Heart left ventricle (tissue), 16 donors: ENCODE data around the gene IL1A. TPM values are rescaled to one million over a fixed set of nuclear protein-coding genes. Genes with fewer than 3 reads are reported as not detected.
A peak's percentile ranks its signal among the peaks of the same experiment; 100 is the strongest.

Experiments
- ATAC-seq, 4 donors: fragments of 200-7000 bp; cut with Tn5 transposase; one replicate each; pipeline ENCODE4 v1.9.1; 2020 to 2022; ENCODE audit warnings: moderate library complexity in 4 of 4, mild to moderate bottlenecking in 3 of 4, moderate number of reproducible peaks in 1 of 4
- DNase-seq, 5 donors: peaks; one replicate each; pipeline ENCODE4 v3.0.0-alpha.2; 2020
- H3K27ac ChIP-seq, 12 donors: fragments of 200-600 bp; sonication (generic) in 4 of 12; one replicate each; pipeline versions ENCODE4 v1.5.0 to v1.8.0; 2016 to 2022; ENCODE audit warnings: mild to moderate bottlenecking in 2 of 12
- H3K27me3 ChIP-seq, 9 donors: fragments of 200-600 bp; sonication (generic) in 2 of 9; one replicate each; pipeline versions ENCODE4 v1.5.1 to v1.8.0; 2016 to 2022; ENCODE audit warnings: mild to moderate bottlenecking in 3 of 9
- H3K36me3 ChIP-seq, 9 donors: fragments of 200-600 bp; sonication (generic) in 2 of 9; one replicate each; pipeline versions ENCODE4 v1.5.0 to v1.8.0; 2018 to 2022; ENCODE audit warnings: mild to moderate bottlenecking in 2 of 9
- H3K4me1 ChIP-seq, 12 donors: fragments of 200-600 bp; sonication (generic) in 4 of 12; one replicate each; pipeline versions ENCODE4 v1.5.0 to v1.8.0; 2016 to 2022; ENCODE audit warnings: mild to moderate bottlenecking in 3 of 12
- H3K4me3 ChIP-seq, 12 donors: fragments of 200-600 bp; sonication (generic) in 4 of 12; one replicate each; pipeline versions ENCODE4 v1.5.0 to v1.8.0; 2017 to 2022; ENCODE audit warnings: mild to moderate bottlenecking in 9 of 12, moderate library complexity in 4 of 12
- H3K9me3 ChIP-seq, 12 donors: fragments of 200-600 bp; sonication (generic) in 4 of 12; one replicate each; pipeline versions ENCODE4 v1.5.0 to v1.8.0; 2016 to 2022; ENCODE audit warnings: mild to moderate bottlenecking in 1 of 12
- CTCF ChIP-seq, 12 donors: fragments of 200-600 bp; sonication (generic) in 4 of 12; IDR thresholded peaks; one replicate each; pipeline versions ENCODE4 v1.5.0 to v1.8.0; 2018 to 2022; ENCODE audit warnings: antibody characterized with exemption in 12 of 12, mild to moderate bottlenecking in 5 of 12
- POLR2A ChIP-seq, 2 donors: fragments of 450-650 bp; IDR thresholded peaks; one replicate each; pipeline ENCODE4 v1.6.1; 2017; ENCODE audit warnings: antibody characterized with exemption in 2 of 2, mild to moderate bottlenecking in 2 of 2, moderate library complexity in 2 of 2
- WGBS, 4 donors: extraction: QIAGEN DNeasy Blood & Tissue Kit in 2 of 4; methylation state at CpG; one replicate each; pipeline versions ENCODE4 v1.1.5 to v1.1.7; 2013 to 2018; 5-methylcytosine and 5-hydroxymethylcytosine counted together
- intact Hi-C, 10 donors: fragments of 100-400 bp; cut with DNase I; formaldehyde crosslinking; loops; one replicate each; pipeline versions ENCODE4 v1.11.1 to v1.14.2; 2022
- polyA plus RNA-seq, 2 donors: library from polyadenylated mRNA; stranded (reverse); fragments of 200-250 nt; gene quantifications; one replicate each; pipeline ENCODE4 v1.2.3, GENCODE V29; 2013
- total RNA-seq, 9 donors: library from RNA; depleted of rRNA in 2 of 9; stranded (reverse); fragments of >200 nt in 2 of 9; fragmentation: NEBNext Ultra II Directional in 3 of 9; extraction: Animal tissue kit (Norgen Biotek cat#: 25700) in 3 of 9; gene quantifications; one replicate each; pipeline versions ENCODE4 v1.1.0 to v1.2.4, GENCODE V29; 2016 to 2023
- donor health status: ischemic (EF 13 %, LVEDD 7.1; RV severe dilation, severe dysfunction).
- donor health status: healthy with polysubstance abuse.
- donor health status: DM: no; HTN: yes; CAD: no.
- donor health status: DM: no; HTN: no; CAD: no.
- donor health status: ischemic (EF 25% LVEDD 6.9; RV normal size, moderate dysfunction).
- donor health status: ischemic (EF 25% LVEDD 5.7; RV mildly dilated, moderate dysfunction).
- donor health status: healthy.
- donor health status: DM: yes; HTN: yes; CAD: no.
- donor health status: ischemic (EF 35%, LVEDD 5.7; RV mildly dilated, moderate dysfunction).
- donor health status: nonischemic (EF 11% LVEDD 7.7; RV severe dilation, severe dysfunction).
- donor health status: DM: yes; HTN: yes; CAD: no.
- donor health status: PGD.
- donor health status: ischemic (EF 29% LVEDD 5.4; RV normal size, mild dysfunction).
- donor health status: nonischemic (EF 23%, LVEDD 6.1; RV moderate dilation, normal function).

The IL1A gene
- total and polyA plus RNA-seq, 11 donors: 0.13 TPM; not detected in 10

- ATAC-seq: no peak
- no peaks in the 10 kb centered on the region for H3K36me3 ChIP-seq
- peaks cover 0 to 3% (median 0%) of the 10 kb centered on the region in 12 donors for H3K9me3 ChIP-seq
- peaks cover 0 to 25% (median 0%) of the 10 kb centered on the region in 12 donors for H3K4me1 ChIP-seq
- 22 to 57% (median 39%) methylated on average over 3 of the region's 3 CpGs for WGBS, 4 donors
- H3K27ac ChIP-seq: no peak overlapping the region
- TF ChIP-seq POLR2A (IDR thresholded peaks at IDR 0.05) (no peak), CTCF (IDR thresholded peaks at IDR 0.05) (no peak)
- intact Hi-C loops: no loop called here
- H3K4me3 ChIP-seq: no peak overlapping the region
- DNase-seq: no peak
- no peaks in the 10 kb centered on the region for H3K27me3 ChIP-seq
Measured at GRCh38 chr2:112794841-112795240, 10.5 kb upstream of the IL1A start.

GRCh38 chr2:112794131-112794733 is 9.9 kb upstream of the IL1A start:
- H3K36me3 ChIP-seq: no peaks in the 10 kb centered on the region
- H3K27me3 ChIP-seq: no peaks in the 10 kb centered on the region
- 51 to 61% (median 59%) methylated on average over 5 of the region's 5 CpGs for whole genome bisulfite sequencing, 4 donors
- intact Hi-C loops: no loop called here
- peak in 3 of 5 donors; percentile 26 to 45 (median 42) for DNase-seq
- TF ChIP-seq POLR2A (IDR thresholded peaks at IDR 0.05) (no peak), CTCF (IDR thresholded peaks at IDR 0.05) (no peak)
- peak; percentile 42 to 73 (median 66) for ATAC-seq
- H3K4me3 ChIP-seq: no peak overlapping the region
- peaks cover 0 to 21% (median 0%) of the 10 kb centered on the region in 12 donors for H3K4me1 ChIP-seq
- peaks cover 0 to 2% (median 0%) of the 10 kb centered on the region in 12 donors for H3K9me3 ChIP-seq
- peak overlapping the region in 1 of 12 donors; percentile 61 for H3K27ac ChIP-seq

GRCh38 chr2:112793449-112793978 is 9.2 kb upstream of the IL1A start:
- DNase-seq (no peak), ATAC-seq (peak in 3 of 4 donors; percentile 46 to 60 (median 57))
- Histone ChIP-seq H3K9me3 (peaks cover 0 to 2% (median 0%) of the 10 kb centered on the region in 12 donors), H3K27ac (peak overlapping the region in 1 of 12 donors; percentile 61), H3K27me3 (no peaks in the 10 kb centered on the region), H3K4me1 (peaks cover 0 to 24% (median 0%) of the 10 kb centered on the region in 12 donors), H3K4me3 (no peak overlapping the region), H3K36me3 (no peaks in the 10 kb centered on the region)
- WGBS, 4 donors: 63 to 70% (median 67%) methylated on average over 3 of the region's 3 CpGs
- intact Hi-C loops: no loop called here
- TF ChIP-seq CTCF (IDR thresholded peaks at IDR 0.05): no peak
- no peak for TF ChIP-seq POLR2A (IDR thresholded peaks at IDR 0.05)

- Histone ChIP-seq H3K36me3 (no peaks in the 10 kb centered on the region), H3K27ac (no peak overlapping the region), H3K27me3 (no peaks in the 10 kb centered on the region), H3K9me3 (peaks cover 0 to 2% (median 0%) of the 10 kb centered on the region in 12 donors), H3K4me3 (no peak overlapping the region), H3K4me1 (peaks cover 0 to 35% (median 3%) of the 10 kb centered on the region in 12 donors)
- DNase-seq: no peak
- TF ChIP-seq POLR2A (IDR thresholded peaks at IDR 0.05) (no peak), CTCF (IDR thresholded peaks at IDR 0.05) (no peak)
- no peak for ATAC-seq
- 87 to 90% (median 89%) methylated on average over 5 of the region's 5 CpGs for WGBS, 4 donors
- intact Hi-C loops: no loop called here
Measured at GRCh38 chr2:112792419-112792818, 8.1 kb upstream of the IL1A start.
